Islet of Langerhans (tissue), 1 donor: ENCODE measurements around the gene AMFR.

ENCODE experiments used
- FAIRE-seq: peaks from one replicate; lab custom pipeline; 2011; peaks lifted over from hg19 to GRCh38; lab: Jason Lieb, UNC

AMFR gene

DNA sequence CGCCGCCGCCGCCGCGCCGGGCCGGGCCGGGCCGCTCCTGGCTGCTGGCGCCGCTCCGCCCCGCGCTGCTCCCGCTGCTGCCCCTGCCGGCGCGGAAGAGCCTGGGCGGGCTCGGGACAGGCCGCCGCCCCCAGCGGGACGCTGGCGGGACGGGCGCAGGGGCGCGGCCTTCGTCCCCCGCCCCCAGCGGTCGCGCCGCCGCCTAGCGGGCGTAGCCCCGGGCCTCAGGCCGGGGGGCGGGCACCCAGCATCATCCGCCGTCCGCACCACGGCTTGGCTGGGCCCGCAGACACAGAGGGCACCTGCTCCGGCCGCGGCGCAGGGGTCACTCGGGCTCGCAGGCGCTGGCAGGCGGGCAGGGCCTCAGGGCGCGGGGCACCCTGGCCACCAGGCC, at the start of gene AMFR:
Gene AMFR, minus strand, starts transcription at position 107 of the 394 bp plus-strand sequence. CDS start 218 bp downstream, outside the sequence.
- no peak for FAIRE-seq

DNA sequence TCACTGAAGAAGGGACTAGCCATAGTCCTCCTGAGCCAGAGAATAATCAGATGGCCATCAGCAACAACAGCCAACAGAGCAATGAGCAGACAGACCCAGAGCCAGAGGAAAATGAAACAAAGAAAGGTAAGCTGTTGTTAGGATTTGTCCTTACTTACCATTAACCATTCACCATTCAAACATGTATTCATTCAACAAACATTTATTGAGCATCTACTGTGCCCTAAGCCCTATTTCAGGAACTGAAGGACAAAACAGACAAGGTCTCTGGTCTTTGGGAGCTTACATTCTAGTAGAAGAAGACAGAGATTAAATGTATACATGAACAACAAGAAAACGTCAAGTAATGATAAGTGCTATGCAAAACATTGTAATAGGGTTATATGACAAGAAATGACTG, 45.3 kb upstream of the AMFR start:
- no peak for FAIRE-seq

DNA sequence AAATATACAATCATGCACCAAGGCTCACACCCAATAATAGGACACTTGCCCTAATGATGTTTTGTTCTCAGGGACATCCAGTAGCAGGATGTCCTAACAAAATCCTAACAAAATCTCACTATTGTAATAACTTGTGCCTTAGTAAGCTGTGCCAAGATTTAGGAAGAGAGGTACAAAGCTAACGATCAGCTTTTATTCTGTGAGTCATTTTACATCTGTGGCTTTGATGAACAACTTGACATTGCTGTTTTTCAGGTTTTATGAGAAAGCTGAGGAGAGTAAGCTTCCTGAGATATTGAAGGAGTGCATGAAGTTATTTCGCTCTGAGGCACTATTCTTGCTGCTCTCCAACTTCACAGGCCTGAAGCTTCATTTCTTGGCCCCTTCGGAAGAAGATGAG, 44.9 kb upstream of the AMFR start:
- no peak for FAIRE-seq

DNA sequence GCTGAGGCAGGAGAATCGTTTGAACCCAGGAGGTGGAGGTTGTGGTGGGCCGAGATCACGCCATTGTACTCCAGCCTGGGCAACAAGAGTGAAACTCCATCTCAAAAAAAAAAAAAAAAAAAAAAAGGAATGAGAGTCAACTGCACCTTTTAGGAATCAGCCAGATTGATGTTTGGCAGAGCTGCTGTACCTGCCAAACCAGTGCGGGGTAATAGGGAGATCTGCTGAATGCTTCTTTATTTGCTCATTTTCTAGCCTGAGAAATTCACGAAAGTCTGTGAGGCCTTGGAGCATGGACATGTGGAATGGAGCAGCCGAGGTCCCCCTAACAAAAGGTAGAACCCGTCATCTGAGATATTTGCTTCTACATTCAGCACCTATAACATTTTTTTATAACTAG, 44.4 kb upstream of the AMFR start:
- FAIRE-seq: no peak

DNA sequence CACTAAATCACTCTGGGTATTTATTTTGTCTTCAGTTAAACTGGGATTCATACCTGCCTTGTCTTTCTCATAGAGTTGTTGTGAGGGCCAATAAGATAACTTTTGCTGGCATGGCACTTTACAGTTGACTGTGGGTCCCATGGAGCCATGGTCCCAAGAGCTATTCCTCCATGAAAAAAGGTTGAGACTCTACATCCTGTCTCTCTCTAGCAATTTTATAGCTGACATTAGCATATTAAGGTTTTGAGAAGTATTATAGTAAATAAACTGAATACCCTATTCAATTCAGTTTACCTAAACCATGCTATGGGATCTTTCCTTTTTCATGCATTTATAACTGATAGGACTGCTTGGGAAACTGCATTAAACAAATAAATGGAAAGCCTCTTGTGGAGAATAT, 43.5 kb upstream of the AMFR start:
- FAIRE-seq: no peak

DNA sequence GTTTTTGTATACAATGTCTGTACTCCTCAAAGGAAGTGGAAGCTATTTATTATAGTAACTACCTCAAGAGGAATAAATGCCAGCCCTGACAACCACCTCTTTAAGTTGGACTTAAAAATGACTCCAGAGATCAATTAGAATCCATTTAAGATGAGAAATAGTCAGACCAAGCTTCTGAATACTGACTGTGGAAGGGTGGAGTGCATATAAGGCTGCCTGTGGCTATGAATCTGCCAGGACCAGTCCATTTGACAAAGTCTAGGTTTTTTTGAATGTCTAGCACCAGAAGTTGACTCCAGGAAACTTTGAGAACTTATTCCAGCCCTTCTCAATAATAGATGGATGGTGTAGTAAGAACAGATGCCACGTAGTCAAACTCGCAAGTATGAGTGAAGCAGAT, 41.0 kb upstream of the AMFR start:
- FAIRE-seq: no peak

DNA sequence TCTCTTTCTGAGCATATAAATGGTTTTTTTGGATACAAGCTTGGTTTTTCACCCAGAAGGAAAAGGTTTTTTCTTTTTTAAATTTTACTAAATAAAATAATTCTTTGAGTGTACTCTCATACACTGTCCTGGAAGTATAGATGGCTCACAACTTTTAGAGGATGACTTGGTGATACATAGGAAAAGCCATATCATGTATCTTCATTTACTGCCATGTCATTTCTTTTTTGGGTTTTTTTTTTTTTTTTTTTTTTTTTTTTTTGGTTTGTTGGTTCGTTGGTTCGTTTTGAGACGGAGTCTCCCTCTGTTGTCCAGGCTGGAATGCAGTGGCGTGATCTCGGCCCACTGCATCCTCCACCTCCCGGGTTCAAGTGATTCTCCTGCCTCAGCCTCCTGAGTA, 37.8 kb upstream of the AMFR start:
- FAIRE-seq: no peak

DNA sequence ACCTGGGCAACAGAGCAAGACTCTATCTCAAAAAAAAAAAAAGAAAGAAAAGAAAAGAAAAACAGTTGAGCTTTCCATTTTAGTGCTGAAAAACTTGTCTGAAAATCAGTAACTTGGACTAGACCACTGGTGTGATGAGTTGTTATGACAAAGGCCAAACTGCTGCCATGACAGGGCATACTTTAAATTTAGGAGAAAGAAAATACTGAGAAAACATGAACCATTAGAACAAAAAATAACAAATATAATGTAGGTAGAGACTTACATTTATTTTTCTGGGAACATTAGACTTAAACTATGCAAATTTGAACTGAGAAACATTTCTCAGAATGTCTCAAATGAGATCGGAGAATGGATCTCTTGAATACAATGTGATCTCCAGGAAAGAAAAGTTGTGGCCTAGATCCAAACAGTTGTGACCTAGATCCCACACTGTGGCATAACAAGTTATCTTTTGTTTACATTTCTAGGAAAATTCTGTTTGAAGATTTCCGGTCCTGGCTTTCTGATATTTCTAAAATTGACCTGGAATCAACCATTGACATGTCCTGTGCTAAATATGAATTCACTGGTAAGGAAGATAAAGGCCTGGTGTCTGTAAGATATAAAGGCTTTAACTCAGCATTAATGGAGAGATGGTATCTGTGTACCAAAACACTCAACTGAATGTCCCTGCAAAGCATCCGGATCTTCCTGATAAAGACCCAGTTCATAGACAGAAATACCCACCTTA, 36.9 kb upstream of the AMFR start:
- no peak for FAIRE-seq

DNA sequence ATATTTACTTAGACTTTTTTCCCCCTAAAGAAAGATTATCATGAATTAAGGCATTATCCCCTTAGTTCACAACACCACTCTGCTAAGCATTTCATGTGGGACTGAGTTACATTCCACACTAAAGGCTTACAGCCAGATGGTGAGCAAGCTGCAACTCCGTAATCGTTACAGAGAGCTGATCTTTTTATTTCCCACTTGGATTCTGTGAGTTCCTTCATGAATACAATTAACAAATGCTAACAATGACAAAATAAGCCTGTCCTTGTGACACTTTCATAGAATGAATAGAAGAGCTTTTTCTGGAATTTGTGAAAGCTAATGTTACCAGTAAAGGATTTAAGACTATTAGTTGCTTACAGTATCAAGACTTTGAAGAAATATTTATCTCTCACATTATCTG, 34.8 kb upstream of the AMFR start:
- no peak for FAIRE-seq

DNA sequence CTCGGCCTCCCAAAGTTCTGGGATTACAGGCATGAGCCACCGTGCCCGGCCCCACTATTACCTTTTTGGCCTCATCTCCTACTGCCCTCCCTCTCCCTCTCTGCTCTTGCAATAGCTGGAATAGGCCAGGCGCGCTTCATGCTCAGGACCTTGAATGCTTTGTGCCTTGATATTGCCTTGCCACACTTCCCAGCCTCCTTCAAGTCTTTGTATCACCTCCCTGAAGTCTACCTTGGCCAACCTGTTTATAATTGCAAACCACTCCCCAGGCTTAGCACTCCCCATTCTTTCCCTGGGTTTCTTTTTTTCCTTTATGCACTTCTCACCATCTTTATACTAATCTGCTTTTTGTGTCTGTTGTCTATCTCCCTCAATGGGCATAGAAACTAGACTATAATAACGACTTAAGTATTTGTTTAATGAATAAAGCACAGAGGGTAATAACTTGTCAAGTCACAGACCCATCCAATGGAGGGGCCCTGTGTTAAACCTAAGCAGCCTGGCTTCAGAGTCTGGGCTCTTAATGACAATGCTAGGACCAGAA, 32.7 kb upstream of the AMFR start:
- no peak for FAIRE-seq

DNA sequence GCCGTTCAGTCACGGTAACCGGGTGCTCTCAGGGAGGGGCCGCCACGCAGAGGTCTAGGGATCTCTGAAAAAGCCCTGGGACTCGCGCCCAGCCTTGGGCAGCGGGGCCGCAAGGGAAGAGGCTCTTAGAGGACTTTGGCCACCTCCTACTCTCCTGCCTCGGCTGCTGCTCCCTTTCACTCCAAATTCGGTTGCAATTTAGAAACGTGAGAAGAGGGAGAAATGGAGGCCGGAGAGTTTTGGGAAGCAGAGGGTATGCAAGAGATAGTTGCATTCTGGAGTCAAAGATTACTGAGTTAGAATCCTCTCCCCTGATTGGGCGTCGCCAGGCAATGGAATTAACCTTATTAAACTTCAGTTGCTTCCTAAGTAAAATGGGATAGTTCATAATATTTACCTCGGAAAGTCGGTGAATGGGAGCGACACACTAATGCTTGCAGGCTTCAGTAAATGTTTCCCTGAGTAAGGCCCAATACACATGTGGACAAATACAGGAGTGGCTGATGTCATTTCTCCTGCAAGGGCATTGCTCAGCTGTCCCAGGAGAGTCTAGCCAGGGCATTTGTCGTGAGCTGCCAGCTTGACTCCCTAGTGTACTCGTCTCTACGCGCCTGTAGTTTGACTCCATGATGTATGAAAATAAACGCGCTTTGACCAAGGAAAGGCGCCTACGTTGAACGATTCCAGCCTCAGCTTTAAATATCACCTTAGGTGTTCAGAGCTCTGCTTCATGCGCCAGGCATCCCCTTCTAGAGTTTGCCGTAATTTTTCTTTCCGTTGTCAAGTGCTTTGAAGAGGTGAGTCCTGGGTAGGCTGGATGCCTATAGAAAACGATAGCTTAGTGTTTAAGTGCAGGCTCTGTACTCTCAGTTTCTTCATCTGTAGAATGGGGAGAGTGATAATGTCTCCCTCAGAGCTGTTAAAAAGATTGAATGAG, 26.7 kb upstream of the AMFR start:
- no peak for FAIRE-seq

DNA sequence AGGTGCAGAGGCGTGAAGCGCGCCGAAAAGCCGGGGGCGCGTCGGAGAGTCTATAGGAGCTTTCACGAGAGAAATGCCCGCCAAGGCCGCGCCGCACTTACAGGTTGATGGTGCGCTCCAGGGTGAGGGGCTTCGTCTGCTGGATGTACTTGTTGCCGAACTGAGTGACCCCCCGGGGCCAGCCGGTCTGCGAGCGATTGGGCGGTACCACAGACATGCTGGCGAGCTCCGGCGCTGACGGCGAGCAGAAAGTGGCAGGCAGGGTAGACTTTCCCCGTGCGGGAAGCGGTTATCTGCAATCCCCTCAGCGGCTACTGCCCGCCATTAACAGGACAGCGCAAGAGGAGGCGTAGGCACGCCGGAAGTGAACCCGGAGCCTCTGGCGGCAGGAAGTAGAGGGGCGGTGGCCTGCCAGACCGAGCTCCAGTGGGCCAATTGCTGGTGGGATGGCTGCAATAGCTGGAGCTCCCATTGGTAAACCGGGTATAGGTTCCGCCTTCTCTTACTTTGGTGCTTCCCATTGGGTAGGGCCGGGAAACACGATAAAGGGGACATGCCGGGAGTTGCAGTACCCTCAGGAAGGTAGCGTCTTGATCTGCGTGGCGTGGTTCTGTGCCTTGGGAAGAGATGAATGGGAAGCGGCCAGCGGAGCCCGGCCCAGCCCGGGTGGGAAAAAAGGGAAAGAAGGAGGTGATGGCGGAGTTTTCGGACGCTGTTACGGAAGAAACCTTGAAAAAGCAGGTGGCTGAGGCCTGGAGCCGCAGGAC, 25.8 kb upstream of the AMFR start, which contains the start of the genes NUDT21 and OGFOD1:
Gene NUDT21, minus strand, starts transcription at position 347 of the 767 bp plus-strand sequence. Its CDS starts 130 bp downstream, at position 217.
Gene OGFOD1, plus strand, starts transcription at position 569 of the 767 bp plus-strand sequence. Its CDS starts 59 bp downstream, at position 628.
- peak; percentile 86 for FAIRE-seq

DNA sequence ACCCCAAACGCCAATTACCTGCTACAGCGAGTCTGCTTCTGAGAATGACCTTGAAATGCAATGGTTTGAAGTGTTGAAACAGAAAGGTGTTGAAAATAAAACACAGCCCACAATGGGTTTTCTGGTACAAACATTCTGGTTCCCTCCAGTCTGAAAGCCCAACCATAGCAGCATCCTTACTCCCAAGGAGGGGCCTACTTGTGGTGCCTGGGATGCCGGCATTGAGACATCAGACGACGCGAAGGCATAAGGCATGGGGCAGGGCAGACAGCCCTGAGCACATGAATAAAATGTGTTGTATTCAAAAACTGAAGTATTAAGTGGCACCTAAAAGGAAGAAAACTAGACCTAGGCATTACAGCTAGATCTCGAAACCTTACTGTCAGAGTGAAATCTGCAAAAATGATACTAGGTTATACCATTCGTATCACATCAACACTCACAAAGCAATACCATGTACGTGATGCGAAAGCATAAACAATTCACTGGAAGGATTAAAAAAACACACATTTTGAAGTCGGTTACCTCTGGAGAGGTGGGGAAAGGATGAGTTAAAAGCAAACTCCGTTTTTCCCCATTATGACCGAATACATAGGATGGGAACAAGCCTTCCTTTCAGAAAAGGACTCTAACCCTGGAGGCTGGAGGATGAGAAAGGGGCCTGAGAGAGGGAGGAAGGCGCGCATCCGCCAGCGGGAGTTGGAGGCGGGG, 25.1 kb upstream of the AMFR start:
- no peak for FAIRE-seq

DNA sequence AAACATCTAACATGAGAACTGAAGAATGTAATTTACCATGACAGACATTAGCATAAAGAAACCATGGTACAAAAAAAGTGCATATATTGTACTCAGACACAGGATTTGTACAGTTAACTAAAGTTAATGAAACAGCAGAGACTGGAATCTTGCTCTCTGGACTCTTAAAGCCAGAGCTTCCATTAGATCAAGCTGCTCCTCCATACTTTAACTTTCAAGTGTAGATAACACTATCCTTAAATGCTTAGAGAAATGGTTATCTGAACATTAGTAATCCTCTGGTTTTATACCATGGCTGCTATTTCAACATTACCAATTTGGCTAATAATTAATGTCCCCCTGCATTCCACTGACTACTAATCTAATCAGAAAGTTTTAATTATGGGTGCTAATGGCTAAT, 22.7 kb upstream of the AMFR start:
- FAIRE-seq: no peak

DNA sequence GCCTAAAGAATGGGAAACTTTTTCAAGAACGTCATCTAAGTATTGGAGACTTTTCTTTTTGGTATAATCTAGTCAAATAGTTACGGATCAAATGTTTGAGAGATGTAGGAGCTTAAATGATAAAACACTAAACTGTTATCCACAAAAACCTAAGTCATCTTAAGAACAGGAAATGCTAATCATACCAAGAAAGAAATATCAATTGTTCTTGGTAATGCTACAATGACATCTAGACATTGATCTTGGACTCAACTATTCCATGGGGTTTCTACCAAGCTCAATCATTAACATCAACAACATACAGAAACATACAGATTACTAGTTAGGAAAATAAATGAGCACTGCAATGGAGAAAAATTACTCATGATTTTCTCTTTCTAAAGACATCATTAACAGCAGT, 21.9 kb upstream of the AMFR start:
- no peak for FAIRE-seq

DNA sequence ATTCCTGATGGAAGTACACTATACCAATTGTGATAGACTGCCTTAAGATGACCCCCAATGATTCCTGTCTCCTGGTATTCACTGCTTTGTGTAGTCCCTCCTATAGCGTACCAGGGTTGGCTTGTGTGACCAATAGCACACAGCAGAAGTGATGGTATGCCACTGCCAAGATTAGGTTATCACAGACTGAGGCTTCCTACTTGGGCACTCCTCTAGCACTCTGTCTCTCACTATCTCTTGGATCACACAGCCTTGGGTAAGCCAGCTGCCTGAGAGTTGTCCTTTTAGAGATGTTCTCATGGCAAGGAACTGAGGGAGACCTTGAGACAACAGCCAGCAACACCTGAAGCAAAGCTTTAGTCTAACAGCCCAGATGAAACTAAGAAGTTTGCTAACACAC, 12.7 kb upstream of the AMFR start:
- FAIRE-seq: no peak

DNA sequence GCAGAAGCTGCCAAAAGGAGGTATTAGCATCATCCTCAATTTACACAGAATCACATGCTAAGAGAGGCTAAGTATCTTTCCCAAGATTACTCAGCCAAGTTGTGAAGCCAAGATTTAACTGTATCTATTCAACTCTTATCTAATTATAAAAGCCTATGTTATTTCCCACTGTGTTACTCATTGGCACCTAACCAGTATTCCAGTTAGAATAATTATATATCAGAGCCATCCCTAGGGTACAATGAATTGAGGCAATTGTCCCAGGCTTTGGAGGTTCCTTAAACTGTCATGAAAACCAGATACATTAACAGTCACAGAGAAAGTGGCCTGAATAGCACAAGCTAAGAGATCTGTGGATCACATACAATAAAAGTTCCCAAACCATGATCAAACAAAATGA, 10.9 kb upstream of the AMFR start:
- FAIRE-seq: no peak

DNA sequence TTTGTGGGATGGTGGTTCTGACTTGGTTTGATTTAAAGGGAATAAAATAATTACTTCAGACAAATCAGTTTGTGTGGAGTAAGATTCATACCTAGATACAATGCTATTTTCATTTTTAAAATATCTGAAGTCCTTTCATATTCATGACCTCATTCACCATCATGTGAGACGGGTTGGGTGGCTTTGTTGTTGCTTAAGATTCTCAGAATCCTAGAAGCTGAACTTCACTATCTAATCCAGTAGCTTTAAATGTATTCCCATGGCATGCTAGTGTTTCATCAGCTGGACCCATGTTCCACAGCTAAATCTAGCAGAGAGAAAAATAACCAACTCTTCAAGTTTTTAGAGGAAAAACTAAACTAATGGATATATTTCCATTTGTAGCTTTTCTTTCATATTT, 2.7 kb upstream of the AMFR start:
- FAIRE-seq: no peak

DNA sequence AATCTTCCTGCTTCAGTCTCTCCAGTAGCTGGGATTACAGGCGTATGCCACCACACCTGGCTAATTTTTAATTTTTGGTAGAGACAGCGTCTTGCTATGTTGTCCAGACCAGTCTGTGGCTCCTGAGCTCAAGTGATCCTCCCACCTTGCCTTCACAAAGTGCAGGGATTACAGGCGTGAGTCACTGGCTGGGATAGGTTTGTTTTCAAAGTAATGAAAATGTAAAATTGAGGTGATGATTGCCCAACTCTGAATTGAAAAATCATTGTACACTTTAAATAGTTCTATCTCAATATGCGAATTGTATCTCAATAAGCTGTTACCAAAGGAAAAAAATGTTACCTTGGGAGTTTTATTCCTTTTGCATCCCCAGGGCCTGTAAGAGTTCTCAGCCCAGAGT, 1.2 kb upstream of the AMFR start:
- FAIRE-seq: no peak

DNA sequence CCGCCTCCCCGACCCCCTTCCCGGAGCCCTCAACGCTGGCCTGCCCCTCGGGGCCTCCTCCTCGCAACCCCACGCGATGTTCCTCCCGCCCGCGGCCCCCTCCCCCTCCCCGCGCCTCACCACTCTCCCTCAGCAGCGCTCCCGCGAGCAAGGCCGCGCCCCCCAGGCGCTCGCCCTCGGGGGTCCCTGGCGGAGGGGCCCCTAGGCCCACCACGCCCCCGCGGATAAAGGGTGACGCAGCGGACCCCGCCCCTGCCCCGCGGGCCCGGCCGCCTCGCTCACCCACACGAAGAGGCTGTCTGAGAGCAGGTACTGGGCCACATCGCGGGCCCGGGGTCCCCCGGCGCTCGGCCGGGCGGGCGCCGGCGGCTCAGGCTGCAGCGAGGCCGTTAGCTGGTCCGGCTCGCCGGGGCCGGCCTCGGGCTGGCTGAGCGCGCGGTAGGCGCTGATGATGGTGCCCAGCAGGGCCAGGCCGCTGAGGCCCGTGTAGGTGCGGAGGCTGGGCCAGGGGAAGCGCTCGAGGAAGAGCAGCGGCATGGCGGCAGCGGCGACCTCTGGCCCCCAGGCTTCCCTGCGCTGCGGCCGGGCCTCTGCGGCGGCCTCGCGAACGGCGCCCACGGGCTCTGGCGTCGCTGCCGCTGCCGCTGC, 430 bp downstream of the AMFR start:
- FAIRE-seq: no peak

DNA sequence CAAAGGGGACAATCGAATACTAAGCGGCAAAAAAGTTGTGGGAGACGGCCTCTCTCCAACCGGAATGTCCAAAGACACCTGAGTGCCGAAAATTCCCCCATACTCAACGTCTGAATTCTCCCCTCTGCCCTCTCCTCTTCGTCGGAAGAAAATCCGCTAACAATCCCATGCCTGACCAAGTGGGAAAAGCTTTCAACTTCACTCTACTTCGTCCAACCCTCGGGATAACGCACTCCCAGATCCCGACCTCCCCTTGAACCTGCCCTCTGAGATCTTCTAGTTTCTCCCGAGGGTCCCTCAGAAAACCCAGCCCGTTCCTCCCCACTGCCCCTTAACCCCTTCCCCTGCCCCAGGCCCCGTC, 961 bp downstream of the AMFR start:
- no peak for FAIRE-seq
